Kidney tubule cell (primary cell): ENCODE data around the gene PHLPP1.

Experiments
- DNase-seq: peaks from one replicate; pipeline ENCODE4 v3.0.0-alpha.2; 2018; ENCODE audit warnings: low spot score

The PHLPP1 gene

GRCh38 chr18:63016270-63016669, 300.9 kb downstream of the PHLPP1 start:
- peak; percentile 57 for DNase-seq

GRCh38 chr18:63017076-63017475, 301.7 kb downstream of the PHLPP1 start:
- DNase-seq, result no peak

- no peak for DNase-seq
Measured at GRCh38 chr18:63017977-63018376, 302.6 kb downstream of the PHLPP1 start.

- DNase-seq, result no peak
Measured at GRCh38 chr18:63022429-63023022, 307.2 kb downstream of the PHLPP1 start.

GRCh38 chr18:63025251-63026090, 310.1 kb downstream of the PHLPP1 start:
- peak; percentile 33 for DNase-seq

- DNase-seq, result no peak
Measured at GRCh38 chr18:63028380-63028779, 313.0 kb downstream of the PHLPP1 start.
